ENCODE results near the gene LSM7. TPM values are rescaled to one million over a fixed set of nuclear protein-coding genes. Genes with fewer than 3 reads are reported as not detected.
A peak's percentile ranks its signal among the peaks of the same experiment; 100 is the strongest.

Gene LSM7
- total RNA-seq, 2 donors from 2014 or later, result 71.5 to 72.2 TPM

DNA sequence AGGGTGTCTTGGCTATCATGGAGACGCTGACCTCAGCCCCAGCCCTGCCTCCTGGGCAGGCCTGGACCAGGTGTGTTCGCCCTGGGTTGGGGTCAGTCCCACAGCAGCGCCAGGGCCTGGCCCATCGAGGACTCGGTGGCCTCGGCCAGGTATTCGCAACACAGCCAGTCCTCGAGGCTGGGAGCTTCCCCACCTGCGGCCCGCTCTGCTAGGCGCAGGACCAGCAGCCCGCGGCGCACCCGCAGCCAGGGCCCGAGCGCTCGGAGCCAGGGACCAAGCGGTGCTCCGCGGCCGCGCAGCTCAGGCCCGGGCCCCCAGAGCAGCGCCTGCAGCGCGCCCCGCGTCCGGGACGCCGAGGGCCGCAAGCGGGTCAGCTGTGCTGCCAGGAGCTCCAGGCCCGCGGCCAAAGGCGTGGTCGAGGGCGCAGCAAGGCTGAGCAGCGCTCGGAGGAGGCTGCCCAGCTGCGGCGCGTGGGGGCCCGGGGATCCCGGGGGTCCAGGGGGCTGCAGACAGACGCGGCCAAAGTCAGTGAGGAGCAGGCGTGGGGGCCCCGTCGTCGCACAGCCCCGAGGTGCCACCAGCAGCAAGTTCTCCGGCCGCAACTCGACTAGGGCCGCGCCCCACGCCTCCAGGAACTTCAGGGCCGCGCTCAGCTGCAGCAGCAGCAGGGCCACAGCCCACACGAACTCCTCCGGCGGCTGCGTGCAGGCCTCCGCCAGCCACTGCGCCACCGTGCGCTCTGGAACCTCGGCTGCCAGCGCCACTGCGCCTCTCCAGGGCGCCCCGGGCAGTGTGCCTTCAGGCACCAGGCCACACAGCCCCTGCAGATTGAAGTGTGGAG lies 52.6 kb downstream of the LSM7 start:
- H3K27me3 Mint-ChIP-seq, result no peaks in the 10 kb centered on the region
- H3K27ac Mint-ChIP-seq, result peak overlapping the region; percentile 94
- no peaks in the 10 kb centered on the region for H3K9me3 ChIP-seq (ENCODE audit: control insufficient read depth, low read length, poor library complexity, severe bottlenecking)
- peaks cover 3% of the 10 kb centered on the region for H3K36me3 Mint-ChIP-seq (ENCODE audit: low read depth)
- H3K4me3 Mint-ChIP-seq, result no peak overlapping the region
- no peak for ATAC-seq
- H3K4me1 Mint-ChIP-seq, result peaks cover 31% of the 10 kb centered on the region
- no peak for DNase-seq

- ATAC-seq, result no peak
- peak overlapping the region; percentile 71 for H3K4me3 Mint-ChIP-seq
Observed at GRCh38 chr19:2274931-2275535, 53.4 kb downstream of the LSM7 start.

GRCh38 chr19:2274185-2274711 lies 54.1 kb downstream of the LSM7 start:
- H3K4me1 Mint-ChIP-seq, result peaks cover 32% of the 10 kb centered on the region
- no peaks in the 10 kb centered on the region for H3K9me3 ChIP-seq (ENCODE audit: control insufficient read depth, low read length, poor library complexity, severe bottlenecking)
- no peaks in the 10 kb centered on the region for H3K27me3 Mint-ChIP-seq
- ATAC-seq (no peak), DNase-seq (no peak)
- peaks cover 4% of the 10 kb centered on the region for H3K36me3 Mint-ChIP-seq (ENCODE audit: low read depth)
- peak overlapping the region; percentile 94 for H3K27ac Mint-ChIP-seq
- H3K4me3 Mint-ChIP-seq, result peak overlapping the region; percentile 88

More at GRCh38 chr19:2274931-2275535, 53.4 kb downstream of the LSM7 start:
- H3K9me3 ChIP-seq (ENCODE audit: control insufficient read depth, low read length, poor library complexity, severe bottlenecking), result no peaks in the 10 kb centered on the region
- Mint-ChIP-seq H3K27me3 (no peaks in the 10 kb centered on the region), H3K27ac (peak overlapping the region; percentile 94), H3K4me1 (peaks cover 31% of the 10 kb centered on the region), H3K36me3 (ENCODE audit: low read depth) (peaks cover 3% of the 10 kb centered on the region)
- no peak for DNase-seq

DNA sequence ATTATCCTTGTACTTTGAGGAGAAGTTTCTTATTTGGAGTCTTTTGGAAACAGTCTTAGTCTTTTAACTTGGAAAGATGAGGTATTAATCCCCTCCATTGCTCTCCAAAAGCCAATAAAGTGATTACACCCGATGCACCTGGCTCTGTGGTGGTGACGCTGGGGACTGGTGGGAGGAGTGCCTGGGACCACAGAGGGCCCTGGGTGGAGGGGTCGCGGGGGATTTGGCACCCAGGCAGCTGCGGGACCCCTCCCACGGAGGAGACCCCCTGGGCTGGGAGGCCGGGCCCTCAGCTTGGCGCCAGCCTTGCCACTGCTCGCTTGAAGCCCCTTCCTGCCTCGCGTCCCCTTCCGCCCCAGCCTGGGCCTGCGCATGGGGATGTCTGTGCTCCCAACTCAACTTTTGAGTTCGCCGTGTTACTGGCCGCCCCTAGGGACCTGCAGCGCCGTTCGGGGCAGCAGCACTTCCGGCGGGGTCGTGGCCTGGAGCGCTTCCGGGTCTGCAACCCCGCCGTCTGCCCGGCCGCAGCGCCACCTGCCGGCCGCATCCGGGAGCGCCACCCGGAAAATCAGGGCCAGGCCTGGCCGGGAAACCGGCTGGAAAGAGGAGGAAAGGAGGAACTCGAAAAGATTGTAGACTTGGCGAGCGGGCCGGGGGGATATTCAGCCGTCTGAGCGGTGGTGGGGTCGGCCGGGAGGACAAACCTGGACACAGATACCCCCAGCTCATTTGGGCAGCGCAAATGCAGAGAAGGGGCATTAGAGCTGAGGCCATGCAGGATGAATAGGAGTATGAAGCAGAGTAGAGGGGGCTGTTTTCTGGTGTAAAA lies 54.8 kb downstream of the LSM7 start:
- Mint-ChIP-seq H3K27me3 (no peaks in the 10 kb centered on the region), H3K4me1 (peaks cover 30% of the 10 kb centered on the region), H3K4me3 (peak overlapping the region; percentile 88), H3K27ac (peak overlapping the region; percentile 94), H3K36me3 (ENCODE audit: low read depth) (peaks cover 5% of the 10 kb centered on the region)
- ATAC-seq, result peak; percentile 16
- peak; percentile 68 to 75 (median 72) for DNase-seq
- no peaks in the 10 kb centered on the region for H3K9me3 ChIP-seq (ENCODE audit: control insufficient read depth, low read length, poor library complexity, severe bottlenecking)

Other genes with a start within 250 kb of the LSM7 start
- gene MOB3A, start 232.3 kb downstream of the LSM7 start, total RNA-seq, result 100 to 1,000 TPM; 108 to 162 TPM
- gene IZUMO4, start 231.7 kb downstream of the LSM7 start, total RNA-seq, result 10 to 100 TPM; 12.3 to 19.8 TPM
- 10 to 100 TPM; 82.2 to 86.0 TPM for gene AP3D1, start 177.0 kb downstream of the LSM7 start, total RNA-seq
- gene DOT1L, start 164.7 kb downstream of the LSM7 start, total RNA-seq, result 10 to 100 TPM; 32.3 to 42.1 TPM
- gene PLEKHJ1, start 92.3 kb downstream of the LSM7 start, total RNA-seq, result 10 to 100 TPM; 38.6 to 40.2 TPM
- gene SF3A2, start 91.8 kb downstream of the LSM7 start, total RNA-seq, result 100 to 1,000 TPM; 119 to 135 TPM
- 1 to 10 TPM in 1 of 2 donors, under 1 TPM in 1; 0.50 to 2.7 TPM for gene AMH, start 79.3 kb downstream of the LSM7 start, total RNA-seq
- 1 to 10 TPM in 1 of 2 donors, under 1 TPM in 1; 0.55 to 1.0 TPM for gene JSRP1, start 72.2 kb downstream of the LSM7 start, total RNA-seq
- not detected for gene PEAK3, start 46.4 kb downstream of the LSM7 start, total RNA-seq
- gene LINGO3, start 20.4 kb downstream of the LSM7 start, total RNA-seq, result under 1 TPM; 0.20 to 0.29 TPM
- 10 to 100 TPM; 73.2 to 86.1 TPM for gene SPPL2B, start 98 bp upstream of the LSM7 start, total RNA-seq
- gene TMPRSS9, start 31.7 kb upstream of the LSM7 start, total RNA-seq, result not detected
- 10 to 100 TPM; 22.3 to 27.8 TPM for gene TIMM13, start 99.0 kb upstream of the LSM7 start, total RNA-seq
- gene LMNB2, start 128.4 kb upstream of the LSM7 start, total RNA-seq, result 10 to 100 TPM; 13.1 to 16.0 TPM
- gene GADD45B, start 147.5 kb upstream of the LSM7 start, total RNA-seq, result 100 to 1,000 TPM; 120 to 135 TPM

Data from T-helper 17 cell (primary cell).